Measurements from ENCODE around the gene GPR132. TPM values are rescaled to one million over a fixed set of nuclear protein-coding genes. Genes with fewer than 3 reads are reported as not detected.
"Not testable (repeated sequence)": the region's sequence is repeated elsewhere in the genome, so short reads cannot be mapped to it uniquely, and the experiment has no call there.

GPR132 gene
- total RNA-seq, 2 donors from 2014 or later = 0.68 to 1.4 TPM

DNA sequence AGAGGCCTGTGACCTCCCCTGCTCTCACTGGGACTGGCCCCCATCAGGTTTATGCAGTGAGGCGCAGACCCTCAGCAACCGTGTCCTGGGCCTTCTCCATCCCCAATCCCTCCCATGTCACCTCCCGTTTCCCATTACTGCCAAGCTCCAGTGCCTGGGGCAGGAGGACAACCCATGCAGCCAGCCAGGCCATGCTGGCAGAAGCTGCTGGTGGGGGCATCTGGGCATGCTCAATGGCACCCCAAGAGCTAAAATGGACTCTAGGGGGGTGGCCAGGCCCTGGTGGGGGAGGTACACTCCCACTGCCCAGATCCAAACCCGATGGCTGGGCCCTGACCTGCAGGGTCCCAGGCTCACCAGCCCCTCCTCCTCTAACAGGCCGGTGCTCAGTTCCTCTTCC lies 20.5 kb upstream of the GPR132 start:
- Histone ChIP-seq H3K4me3 (no peak overlapping the region), H3K4me1 (replicated peaks) (peaks cover 15% of the 10 kb centered on the region), H3K27me3 (replicated peaks; ENCODE audit: insufficient read depth) (no peaks in the 10 kb centered on the region), H3K9me3 (no peaks in the 10 kb centered on the region), H3K36me3 (no peaks in the 10 kb centered on the region), H3K27ac (no peak overlapping the region)
- TF ChIP-seq, protein P1, sequence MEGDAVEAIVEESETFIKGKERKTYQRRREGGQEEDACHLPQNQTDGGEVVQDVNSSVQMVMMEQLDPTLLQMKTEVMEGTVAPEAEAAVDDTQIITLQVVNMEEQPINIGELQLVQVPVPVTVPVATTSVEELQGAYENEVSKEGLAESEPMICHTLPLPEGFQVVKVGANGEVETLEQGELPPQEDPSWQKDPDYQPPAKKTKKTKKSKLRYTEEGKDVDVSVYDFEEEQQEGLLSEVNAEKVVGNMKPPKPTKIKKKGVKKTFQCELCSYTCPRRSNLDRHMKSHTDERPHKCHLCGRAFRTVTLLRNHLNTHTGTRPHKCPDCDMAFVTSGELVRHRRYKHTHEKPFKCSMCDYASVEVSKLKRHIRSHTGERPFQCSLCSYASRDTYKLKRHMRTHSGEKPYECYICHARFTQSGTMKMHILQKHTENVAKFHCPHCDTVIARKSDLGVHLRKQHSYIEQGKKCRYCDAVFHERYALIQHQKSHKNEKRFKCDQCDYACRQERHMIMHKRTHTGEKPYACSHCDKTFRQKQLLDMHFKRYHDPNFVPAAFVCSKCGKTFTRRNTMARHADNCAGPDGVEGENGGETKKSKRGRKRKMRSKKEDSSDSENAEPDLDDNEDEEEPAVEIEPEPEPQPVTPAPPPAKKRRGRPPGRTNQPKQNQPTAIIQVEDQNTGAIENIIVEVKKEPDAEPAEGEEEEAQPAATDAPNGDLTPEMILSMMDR (IDR thresholded peaks at IDR 0.05) = no peak
- TF ChIP-seq POLR2AphosphoS5 (IDR thresholded peaks at IDR 0.05) = no peak
- TF ChIP-seq POLR2A (IDR thresholded peaks at IDR 0.05) = no peak
- DNase-seq (ENCODE audit: low spot score) = no peak
- intact Hi-C loops (cut with DNase I) = no loop called here
- WGBS = 53% methylated on average over 5 of the region's 5 CpGs

DNA sequence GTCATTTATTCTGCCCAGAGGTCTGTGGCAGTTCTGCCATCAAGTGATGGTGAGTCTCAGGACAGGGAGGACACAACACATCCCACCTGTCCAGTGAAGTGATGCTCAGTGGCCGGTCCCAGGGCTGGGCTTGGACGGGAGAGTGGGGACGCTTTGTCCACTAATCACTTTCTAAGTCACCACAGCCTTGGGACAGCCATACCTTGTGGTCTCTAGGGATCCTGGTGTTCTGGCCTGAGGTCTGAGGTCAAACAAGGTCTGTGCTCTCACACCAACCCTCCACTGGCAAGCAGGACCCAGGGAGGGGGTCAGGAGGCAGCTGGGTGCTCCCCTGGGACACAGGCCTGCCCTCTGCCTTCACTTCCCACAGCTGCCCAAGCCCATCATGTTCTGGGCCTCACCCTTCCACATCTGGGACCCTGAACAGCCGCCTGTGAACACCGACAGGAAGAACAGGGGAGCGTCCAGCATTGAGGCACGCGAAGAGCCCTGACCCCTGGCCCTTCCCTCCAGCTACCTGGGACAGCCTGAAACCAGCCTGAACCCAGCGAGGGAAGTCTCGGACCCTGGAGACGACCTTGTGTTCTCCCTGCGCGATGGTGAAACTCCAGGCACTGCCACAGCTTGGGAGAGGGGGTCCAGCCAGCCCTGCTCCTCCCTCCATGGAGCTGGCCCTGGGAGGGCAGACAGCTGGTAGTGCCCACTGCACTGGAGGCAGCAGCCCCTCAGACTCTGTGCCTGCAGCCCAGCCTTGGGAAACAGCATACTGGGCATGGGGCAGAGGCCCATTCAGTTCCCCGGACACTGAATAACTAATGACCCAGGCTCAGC lies 19.7 kb upstream of the GPR132 start:
- H3K36me3 ChIP-seq = no peaks in the 10 kb centered on the region
- TF ChIP-seq, protein P1 (IDR thresholded peaks at IDR 0.05) = no peak
- no peak for TF ChIP-seq POLR2AphosphoS5 (IDR thresholded peaks at IDR 0.05)
- TF ChIP-seq POLR2A (IDR thresholded peaks at IDR 0.05) = no peak
- no peaks in the 10 kb centered on the region for H3K27me3 ChIP-seq (replicated peaks; ENCODE audit: insufficient read depth)
- no peaks in the 10 kb centered on the region for H3K9me3 ChIP-seq
- no peak overlapping the region for H3K27ac ChIP-seq
- WGBS = 78% methylated on average over 13 of the region's 14 CpGs
- DNase-seq (ENCODE audit: low spot score) = no peak
- intact Hi-C loops (cut with DNase I) = no loop called here
- no peak overlapping the region for H3K4me3 ChIP-seq
- peaks cover 15% of the 10 kb centered on the region for H3K4me1 ChIP-seq (replicated peaks)

DNA sequence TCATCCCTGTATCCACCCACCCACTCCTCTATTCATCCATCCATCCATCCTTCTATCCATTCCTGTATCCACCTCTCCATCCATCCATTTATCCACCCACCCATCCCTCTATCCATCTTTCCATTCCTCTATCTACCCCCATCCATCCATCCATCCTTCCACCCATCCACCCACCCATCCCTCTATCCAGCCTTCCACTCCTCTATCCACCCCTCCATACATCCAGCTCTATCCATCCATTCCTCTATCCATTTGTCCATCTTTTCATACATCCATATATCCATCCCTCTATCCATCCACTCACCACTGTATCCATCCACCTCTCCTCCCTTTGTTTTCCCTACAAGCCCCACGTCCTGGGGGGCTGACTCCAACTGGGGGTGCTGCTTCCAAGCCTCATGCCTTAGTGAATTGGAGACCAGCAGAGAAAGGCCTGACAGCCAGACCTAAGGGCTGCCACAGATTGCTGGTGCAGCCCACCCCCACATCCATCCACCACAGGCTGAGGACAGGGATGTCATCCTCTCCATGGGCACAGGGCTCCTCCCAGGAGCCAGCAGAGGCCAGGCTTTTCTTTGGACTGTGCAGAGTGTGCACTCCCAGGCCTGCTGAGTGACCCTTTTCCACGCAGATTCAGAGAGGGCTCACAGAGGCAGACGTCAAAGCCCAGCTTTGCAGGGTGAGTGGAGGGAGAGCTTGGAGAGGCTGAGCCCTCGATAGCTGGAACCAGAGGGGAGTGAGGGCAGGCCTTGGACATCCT lies 18.9 kb upstream of the GPR132 start:
- DNase-seq (ENCODE audit: low spot score) = no peak
- no peaks in the 10 kb centered on the region for H3K9me3 ChIP-seq
- intact Hi-C loops (cut with DNase I) = no loop called here
- H3K36me3 ChIP-seq = no peaks in the 10 kb centered on the region
- TF ChIP-seq, protein P1 (IDR thresholded peaks at IDR 0.05) = no peak
- TF ChIP-seq POLR2A (IDR thresholded peaks at IDR 0.05) (no peak), POLR2AphosphoS5 (IDR thresholded peaks at IDR 0.05) (no peak)
- no peak overlapping the region for H3K4me3 ChIP-seq
- peaks cover 15% of the 10 kb centered on the region for H3K4me1 ChIP-seq (replicated peaks)
- H3K27me3 ChIP-seq (replicated peaks; ENCODE audit: insufficient read depth) = no peaks in the 10 kb centered on the region
- H3K27ac ChIP-seq = no peak overlapping the region
- 70% methylated on average over 4 of the region's 4 CpGs for WGBS

DNA sequence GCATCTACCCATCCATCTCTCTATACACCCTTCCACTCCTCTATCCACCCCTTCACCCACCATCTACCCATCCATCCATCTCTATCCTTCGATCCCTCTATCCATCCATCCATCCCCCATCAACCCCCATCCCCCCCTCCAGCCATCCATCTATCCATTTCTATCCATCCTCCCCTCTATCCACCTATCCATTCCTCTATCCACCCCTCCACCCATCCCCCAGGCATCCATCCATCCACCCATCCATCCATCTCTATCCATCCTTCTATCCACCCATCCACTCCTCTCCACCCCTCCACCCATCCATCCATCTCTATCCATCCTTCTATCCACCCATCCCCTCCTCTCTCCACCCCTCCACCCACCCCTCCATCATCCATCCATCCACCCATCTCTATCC lies 17.5 kb upstream of the GPR132 start:
- no peaks in the 10 kb centered on the region for H3K27me3 ChIP-seq (replicated peaks; ENCODE audit: insufficient read depth)
- no peak overlapping the region for H3K27ac ChIP-seq
- TF ChIP-seq POLR2AphosphoS5 (IDR thresholded peaks at IDR 0.05) (no peak), POLR2A (IDR thresholded peaks at IDR 0.05) (no peak)
- TF ChIP-seq, protein P1 (IDR thresholded peaks at IDR 0.05) = no peak
- no peak overlapping the region for H3K4me3 ChIP-seq
- no peaks in the 10 kb centered on the region for H3K36me3 ChIP-seq
- 83% methylated on average over 1 of the region's 1 CpG for WGBS
- no peak for DNase-seq (ENCODE audit: low spot score)
- intact Hi-C loops (cut with DNase I) = no loop called here
- peaks cover 2% of the 10 kb centered on the region for H3K4me1 ChIP-seq (replicated peaks)
- H3K9me3 ChIP-seq = no peaks in the 10 kb centered on the region

DNA sequence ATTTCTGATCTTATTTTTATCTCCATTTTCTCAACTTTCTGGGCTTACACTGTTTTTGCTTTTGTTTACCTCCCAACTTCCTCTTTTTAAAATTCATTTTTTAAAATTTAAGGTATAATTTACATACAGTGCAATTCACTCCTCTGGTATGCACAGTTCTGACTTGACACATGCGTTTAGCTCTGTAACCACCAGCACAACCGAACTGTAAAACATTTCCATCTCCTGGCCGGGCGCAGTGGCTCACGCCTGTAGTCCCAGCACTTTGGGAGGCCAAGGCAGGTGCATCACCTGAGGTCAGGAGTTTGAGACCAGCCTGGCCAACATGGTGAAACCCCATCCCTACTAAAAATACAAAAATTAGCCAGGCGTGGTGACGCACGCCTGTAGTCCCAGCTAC lies 16.2 kb upstream of the GPR132 start:
- H3K27ac ChIP-seq; H3K4me3 ChIP-seq; H3K9me3 ChIP-seq; H3K27me3 ChIP-seq (replicated peaks; ENCODE audit: insufficient read depth); DNase-seq (ENCODE audit: low spot score); H3K36me3 ChIP-seq; H3K4me1 ChIP-seq (replicated peaks); intact Hi-C loops (cut with DNase I): not testable (repeated sequence)
- 79% methylated on average over 8 of the region's 8 CpGs for WGBS

Data from prostate gland (tissue), 2 donors.